Stimulated activated CD4-positive, alpha-beta T cell treated with anti-CD3 and anti-CD28 coated beads, TNF-alpha, amount 100 ng/mL, for 1 hour (primary cell): ENCODE measurements around the gene SLC4A2.

Experiments
- DNase-seq, 3 donors: peaks; one replicate each; pipeline ENCODE4 v3.0.0-alpha.2; 2020; ENCODE audit warnings: low read depth in 3 of 3, low spot score in 1 of 3

SLC4A2 gene

GRCh38 chr7:151089893-151090730 is 30.7 kb downstream of the SLC4A2 start:
- DNase-seq: no peak

- no peak for DNase-seq
These were observed 31.6 kb downstream of the SLC4A2 start for GRCh38 chr7:151091003-151091402.

- DNase-seq: no peak
These were observed 32.0 kb downstream of the SLC4A2 start for GRCh38 chr7:151091431-151091830.

DNA sequence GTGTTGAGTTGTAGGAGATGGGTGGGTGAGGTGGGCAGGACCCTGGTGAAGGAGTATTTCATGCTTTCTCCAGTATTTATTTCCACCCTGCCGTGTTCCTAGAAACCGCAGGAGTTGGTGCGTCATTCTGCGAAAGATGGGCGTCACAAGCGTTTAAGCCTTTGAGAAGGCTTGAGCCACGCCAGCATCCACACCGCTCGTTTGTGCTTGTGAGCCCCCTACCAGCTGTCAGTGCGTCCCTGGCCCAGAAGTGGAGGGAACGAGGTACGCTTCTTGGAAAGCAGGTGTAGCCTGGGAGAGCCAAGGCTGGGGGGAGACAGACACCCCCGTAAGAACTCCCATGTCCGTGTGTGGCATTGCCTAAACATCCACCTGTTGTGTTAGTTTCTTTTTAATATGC is 32.6 kb downstream of the SLC4A2 start:
- no peak for DNase-seq

DNA sequence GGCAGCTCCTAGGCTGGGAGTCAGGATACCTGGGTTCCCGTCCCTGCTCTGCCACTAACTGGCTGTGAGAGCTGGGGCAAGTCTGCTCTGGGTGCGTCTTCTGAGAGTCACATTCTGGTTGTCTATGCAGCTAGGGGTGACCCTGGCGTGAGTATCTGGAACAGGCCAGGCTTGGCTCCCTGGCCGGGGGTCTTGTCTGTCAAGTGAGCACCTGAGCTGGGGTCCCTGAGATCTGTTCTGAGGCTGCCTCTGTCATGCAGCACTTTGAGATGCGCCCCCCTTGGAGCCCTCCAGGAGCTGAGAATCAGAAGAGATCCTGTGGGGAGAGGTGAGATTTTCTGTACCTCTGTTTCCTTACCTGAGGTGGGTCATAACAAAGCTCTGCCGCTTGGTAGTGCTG is 34.4 kb downstream of the SLC4A2 start:
- no peak for DNase-seq

- no peak for DNase-seq
These were observed 35.3 kb downstream of the SLC4A2 start for GRCh38 chr7:151094675-151095074.

DNA sequence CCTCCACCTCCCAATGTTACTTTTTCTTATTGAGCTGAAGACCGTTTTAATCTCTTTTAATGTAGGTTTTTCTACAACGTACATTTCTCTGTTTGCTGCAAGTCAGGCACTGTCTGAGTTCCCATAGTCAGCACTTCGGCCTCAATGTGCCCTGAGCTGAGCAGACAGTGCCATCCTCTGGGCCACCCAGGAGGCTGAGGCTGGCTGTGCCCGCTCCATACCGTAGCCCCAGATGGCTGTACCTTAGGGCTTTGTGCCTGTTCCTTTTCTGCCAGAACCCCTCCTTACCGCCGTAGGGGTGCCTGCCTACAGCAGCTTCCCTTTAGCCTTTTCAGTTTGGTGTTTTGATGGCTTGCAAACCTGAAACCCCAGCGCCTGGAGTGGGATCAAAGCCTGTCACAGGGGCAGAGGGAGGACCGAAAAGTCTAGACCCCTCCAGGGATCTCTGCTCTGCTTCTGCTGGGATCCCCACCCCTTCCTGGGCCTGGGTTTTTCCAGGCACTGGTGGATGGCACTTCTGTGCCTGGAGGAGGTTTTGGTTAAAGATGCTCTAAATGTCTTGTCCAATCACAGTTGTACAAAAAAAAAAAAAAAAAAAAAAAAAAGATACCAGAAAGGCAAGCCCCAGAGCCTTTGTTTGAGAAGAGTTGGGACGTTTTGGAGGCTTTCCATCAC is 35.9 kb downstream of the SLC4A2 start:
- no peak for DNase-seq

GRCh38 chr7:151095828-151096475 is 36.6 kb downstream of the SLC4A2 start:
- DNase-seq: no peak

DNA sequence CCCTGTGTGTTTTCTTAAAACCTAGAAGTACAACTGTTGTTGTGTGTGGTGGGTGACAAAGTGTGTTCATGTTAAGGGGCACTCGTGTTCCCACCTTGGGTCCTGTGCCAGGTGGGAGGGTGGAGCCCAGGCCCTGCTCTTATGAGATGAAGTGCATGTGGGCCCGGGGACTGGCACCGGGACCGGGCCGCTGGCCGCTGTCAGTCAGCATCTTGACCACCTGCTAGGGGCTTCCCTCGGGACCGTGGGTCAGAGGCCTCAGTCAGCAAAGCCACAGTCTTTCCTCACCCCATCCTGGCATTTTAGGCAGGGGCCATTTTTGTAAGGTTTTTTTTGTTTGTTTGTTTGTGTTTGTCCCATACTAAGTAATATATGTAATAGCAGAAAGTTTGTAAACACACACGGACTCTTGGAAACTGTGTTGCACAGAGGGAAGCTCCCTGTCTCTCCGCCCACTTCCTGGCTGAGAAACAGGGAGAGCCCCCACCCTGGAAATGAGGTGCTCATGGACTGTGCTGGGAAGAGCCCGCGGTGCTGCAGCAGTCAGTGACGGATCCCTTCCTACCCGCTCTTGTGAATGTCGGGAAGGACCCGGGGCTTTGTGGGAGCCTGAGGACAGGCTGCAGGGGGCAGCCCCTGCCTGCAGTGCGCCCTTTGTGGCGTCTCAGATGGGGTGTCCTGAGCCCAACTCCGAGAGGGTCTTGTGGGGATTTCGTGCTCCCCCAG is 40.3 kb downstream of the SLC4A2 start:
- no peak for DNase-seq

DNA sequence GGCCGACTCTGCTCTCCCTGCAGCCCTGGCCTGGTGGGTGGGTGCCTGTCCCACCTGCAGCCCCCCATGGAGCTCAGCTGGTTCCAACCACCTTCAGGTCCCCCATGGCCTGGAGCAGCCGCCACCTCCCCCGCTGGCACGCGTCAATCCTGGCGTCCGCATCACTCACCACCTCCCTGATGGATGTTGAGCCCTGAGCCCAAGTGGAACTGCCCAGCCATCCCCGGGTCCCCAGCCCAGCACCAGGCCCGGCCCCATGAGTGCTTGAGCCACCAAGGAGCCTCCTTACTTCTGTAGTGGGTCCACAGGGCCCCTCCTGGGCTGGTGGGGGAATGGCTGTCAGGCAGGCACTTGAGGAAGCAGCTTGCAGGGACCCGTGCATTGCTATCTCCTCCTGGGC is 41.5 kb downstream of the SLC4A2 start:
- DNase-seq: no peak

DNA sequence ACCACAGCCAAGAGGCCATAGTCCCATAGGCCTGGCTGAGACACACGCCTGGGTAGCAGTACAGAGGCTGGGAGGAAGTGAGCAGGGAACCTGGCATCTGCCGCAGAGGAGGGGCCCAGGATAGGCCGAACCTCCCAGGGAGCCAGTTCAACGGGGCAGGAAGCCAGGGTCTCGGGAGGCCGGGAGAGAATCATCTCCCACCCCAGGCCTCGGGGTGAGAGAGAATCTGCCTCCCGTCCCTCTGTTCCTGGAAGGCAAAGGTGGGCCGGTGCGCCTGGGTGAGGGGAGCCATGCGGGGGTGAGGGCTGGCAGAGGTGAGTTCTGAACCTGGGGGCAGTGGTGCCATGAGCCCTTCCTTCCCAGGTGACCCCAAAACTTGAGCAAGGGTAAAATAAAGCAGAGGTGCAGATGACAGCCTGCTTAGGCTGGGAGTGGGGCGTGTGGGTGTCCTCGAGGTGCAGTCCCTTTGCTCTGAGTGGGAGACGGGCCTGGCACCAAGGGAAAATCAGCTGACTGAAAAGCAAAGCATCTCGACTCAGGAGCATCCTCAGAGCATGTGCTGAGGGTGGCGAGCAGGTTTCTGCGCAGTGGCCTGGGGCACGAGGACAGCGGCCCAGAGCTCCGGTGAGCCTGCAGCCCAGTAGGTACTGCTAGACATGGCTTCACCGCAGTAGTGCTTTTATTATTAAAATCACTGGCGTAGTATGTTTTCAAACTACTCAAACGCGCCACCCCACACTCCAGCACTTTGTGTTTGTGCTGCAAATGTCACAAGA is 42.4 kb downstream of the SLC4A2 start:
- no peak for DNase-seq

GRCh38 chr7:151102991-151103390 is 43.6 kb downstream of the SLC4A2 start:
- no peak for DNase-seq

DNA sequence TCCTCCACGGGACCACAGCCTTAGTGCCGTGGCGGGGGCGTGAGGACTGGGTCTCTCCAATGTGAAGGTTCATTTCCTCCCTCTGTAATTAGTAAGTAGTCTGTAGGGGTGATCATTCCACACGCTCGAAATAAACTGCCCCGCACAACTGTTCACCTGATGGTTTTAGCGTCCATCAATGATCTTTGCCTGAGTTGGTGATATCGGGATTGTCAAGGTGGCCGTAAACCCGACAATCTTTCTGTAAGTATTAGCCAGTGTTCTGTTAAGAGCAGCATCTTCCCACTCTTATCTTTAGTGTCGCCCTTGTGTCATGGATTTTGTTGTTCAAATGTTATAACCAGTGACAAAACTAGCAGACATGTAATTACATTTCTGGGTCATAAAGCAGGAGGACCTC is 44.6 kb downstream of the SLC4A2 start:
- no peak for DNase-seq

DNA sequence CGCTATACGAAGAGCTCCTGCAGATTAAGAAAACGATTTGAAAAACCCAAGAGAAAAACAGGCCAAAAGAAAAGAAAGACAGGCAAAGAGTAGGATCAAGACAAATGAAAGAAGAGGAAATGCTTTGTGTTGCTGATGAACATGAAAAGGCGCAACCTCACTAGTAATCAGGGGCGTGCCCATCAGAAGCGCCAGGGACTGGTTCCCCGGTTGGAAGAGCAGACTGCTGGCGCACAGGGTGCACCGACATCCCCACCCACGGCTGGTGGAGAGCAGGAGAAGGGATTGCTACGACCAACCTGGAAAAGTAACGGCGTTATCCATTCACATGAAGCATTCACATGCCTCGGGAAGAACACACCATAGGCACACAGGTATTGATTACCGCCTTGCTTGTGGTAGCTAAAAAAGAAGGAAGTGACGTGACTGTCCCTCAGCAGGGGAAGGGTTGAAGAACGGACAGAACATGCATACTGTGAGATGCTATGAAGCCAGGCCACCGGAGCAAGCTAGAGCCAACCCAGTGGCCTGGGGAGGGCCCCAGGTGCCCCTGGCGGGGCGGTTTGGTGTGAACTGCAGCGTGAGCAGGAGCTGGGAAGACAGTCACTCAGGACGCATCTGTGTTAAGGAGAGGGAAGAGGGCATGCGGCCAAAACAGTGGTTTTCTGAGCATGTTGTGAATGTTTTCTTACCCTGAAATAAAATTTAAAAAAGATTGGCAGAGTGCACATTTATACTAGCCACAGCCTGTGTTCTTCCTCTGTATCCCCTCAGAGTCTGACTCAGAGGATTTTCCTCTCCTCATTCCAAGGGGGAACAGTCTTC is 45.2 kb downstream of the SLC4A2 start:
- no peak for DNase-seq

- DNase-seq: no peak
These were observed 48.5 kb downstream of the SLC4A2 start for GRCh38 chr7:151107882-151108281.

DNA sequence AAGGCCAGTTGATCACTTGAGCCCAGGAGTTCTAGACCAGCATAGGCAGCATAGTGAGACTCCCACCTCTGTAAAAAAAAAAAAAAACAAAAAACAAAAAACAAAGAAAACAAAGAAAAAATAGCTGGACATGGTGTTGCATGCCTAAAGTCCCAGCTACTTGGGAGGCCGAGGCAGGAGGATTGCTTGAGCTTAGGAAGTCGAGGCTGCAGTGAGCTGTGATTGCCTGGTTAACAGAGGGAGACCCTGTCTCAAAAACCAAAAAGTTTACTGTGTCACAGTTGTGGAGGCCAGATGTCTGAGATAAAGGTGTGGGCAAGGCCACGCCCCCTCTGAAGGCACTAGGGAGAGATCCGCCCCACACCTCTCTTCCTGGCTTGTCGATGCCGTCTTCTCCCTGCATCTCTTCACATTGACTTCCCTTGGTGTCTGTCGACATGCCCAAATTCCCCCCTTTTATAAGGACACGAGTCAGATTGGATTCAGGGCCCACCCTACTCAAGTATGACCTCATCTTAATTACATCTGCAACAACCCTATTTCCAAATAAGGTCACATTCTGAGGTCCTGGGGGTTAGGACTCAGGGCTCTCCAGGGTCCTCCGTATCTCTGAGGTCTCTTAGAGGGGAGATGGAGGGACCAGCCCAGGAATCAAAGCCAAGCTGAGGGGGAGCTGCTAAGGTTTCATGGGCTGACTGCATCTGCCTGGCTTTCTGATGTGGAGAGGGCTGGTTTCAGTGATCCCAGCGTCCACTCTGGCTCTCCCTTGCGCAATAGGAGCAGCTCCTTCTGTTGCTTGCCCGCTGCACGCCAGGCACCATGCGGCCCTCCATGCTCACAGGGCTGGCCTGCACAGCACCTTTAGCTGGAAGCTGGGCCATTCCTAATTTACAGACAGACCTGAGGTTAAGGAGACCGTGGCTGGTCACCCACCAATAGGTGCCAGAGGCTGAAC is 50.0 kb downstream of the SLC4A2 start:
- no peak for DNase-seq

GRCh38 chr7:151110236-151110940 is 51.0 kb downstream of the SLC4A2 start:
- no peak for DNase-seq
